SK-N-SH (cell line): Measurements from ENCODE around the gene DLAT.
"Not testable (repeated sequence)": the region's sequence is repeated elsewhere in the genome, so short reads cannot be mapped to it uniquely, and the experiment has no call there.

Source experiments
- CHD2 ChIP-seq: fragments of 150-350 bp; IDR thresholded peaks from 2 replicates; pipeline ENCODE4 v1.6.1; 2018; ENCODE audit warnings: low read length; ENCODE audit not compliant: partially characterized antibody
- EP300 ChIP-seq, 2 experiments: IDR thresholded peaks; 2 replicates each; pipeline versions ENCODE4 v1.4.0 to v1.6.1; 2012; ENCODE audit warnings: borderline replicate concordance in 1 of 2, low read depth in 1 of 2, low read length in 1 of 2
- EZH2phosphoT487 ChIP-seq: fragments of 200-600 bp; sonication (generic); IDR thresholded peaks from 2 replicates; pipeline ENCODE4 v1.6.1; 2017; ENCODE audit warnings: low read depth, mixed run types, mild to moderate bottlenecking, antibody characterized with exemption, moderate library complexity, borderline replicate concordance
- FOSL2 ChIP-seq: IDR thresholded peaks from 2 replicates; pipeline ENCODE4 v1.4.0; 2012; ENCODE audit warnings: low read depth, mild to moderate bottlenecking, moderate library complexity, borderline replicate concordance
- NFIC ChIP-seq: IDR thresholded peaks from 2 replicates; pipeline ENCODE4 v1.4.0; 2012; ENCODE audit warnings: borderline replicate concordance
- NRF1 ChIP-seq: IDR thresholded peaks from 2 replicates; pipeline ENCODE4 v1.6.1; 2012; ENCODE audit warnings: low read depth, mild to moderate bottlenecking, low read length
- POLR2AphosphoS5 ChIP-seq: IDR thresholded peaks from 2 replicates; pipeline ENCODE4 v1.6.1; 2012; ENCODE audit warnings: low read depth, low read length
- RAD21 ChIP-seq: IDR thresholded peaks from 2 replicates; pipeline ENCODE4 v1.6.1; 2012; ENCODE audit warnings: mild to moderate bottlenecking, low read length
- RFX5 ChIP-seq: IDR thresholded peaks from 2 replicates; pipeline ENCODE4 v1.6.1; 2012; ENCODE audit warnings: mild to moderate bottlenecking, improper control_type of control experiment, low read length
- SIN3A ChIP-seq: IDR thresholded peaks from 2 replicates; pipeline ENCODE4 v1.6.1; 2012; ENCODE audit warnings: low read depth, mild to moderate bottlenecking, low read length, moderate library complexity, borderline replicate concordance
- SMC3 ChIP-seq: IDR thresholded peaks from 2 replicates; pipeline ENCODE4 v1.6.1; 2012; ENCODE audit warnings: low read depth, low read length, improper control_type of control experiment
- YY1 ChIP-seq: IDR thresholded peaks from 2 replicates; pipeline ENCODE4 v1.4.0; 2012; ENCODE audit warnings: low read depth, mild to moderate bottlenecking
- TF ChIP-seq, protein P1 (sequence below): fragments of 200-600 bp; sonication (generic); IDR thresholded peaks from 2 replicates; pipeline ENCODE4 v1.6.1; 2017; ENCODE audit warnings: antibody characterized with exemption, mild to moderate bottlenecking, moderate library complexity

GRCh38 chr11:112046647-112047046 is 21.4 kb downstream of the DLAT start:
- not testable (repeated sequence) for TF ChIP-seq NRF1; CHD2; YY1; FOSL2; EP300 (IDR thresholded peaks at IDR 0.05; ENCODE audit: borderline replicate concordance in 1 of 2, low read depth in 1 of 2, low read length in 1 of 2); SIN3A; POLR2AphosphoS5; RFX5; RAD21; NFIC; EZH2phosphoT487; SMC3
- TF ChIP-seq, protein P1, sequence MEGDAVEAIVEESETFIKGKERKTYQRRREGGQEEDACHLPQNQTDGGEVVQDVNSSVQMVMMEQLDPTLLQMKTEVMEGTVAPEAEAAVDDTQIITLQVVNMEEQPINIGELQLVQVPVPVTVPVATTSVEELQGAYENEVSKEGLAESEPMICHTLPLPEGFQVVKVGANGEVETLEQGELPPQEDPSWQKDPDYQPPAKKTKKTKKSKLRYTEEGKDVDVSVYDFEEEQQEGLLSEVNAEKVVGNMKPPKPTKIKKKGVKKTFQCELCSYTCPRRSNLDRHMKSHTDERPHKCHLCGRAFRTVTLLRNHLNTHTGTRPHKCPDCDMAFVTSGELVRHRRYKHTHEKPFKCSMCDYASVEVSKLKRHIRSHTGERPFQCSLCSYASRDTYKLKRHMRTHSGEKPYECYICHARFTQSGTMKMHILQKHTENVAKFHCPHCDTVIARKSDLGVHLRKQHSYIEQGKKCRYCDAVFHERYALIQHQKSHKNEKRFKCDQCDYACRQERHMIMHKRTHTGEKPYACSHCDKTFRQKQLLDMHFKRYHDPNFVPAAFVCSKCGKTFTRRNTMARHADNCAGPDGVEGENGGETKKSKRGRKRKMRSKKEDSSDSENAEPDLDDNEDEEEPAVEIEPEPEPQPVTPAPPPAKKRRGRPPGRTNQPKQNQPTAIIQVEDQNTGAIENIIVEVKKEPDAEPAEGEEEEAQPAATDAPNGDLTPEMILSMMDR: not testable (repeated sequence)
